ENCODE data around the gene TNS3.
A peak's percentile ranks its signal among the peaks of the same experiment; 100 is the strongest.
"Not testable (repeated sequence)": the region's sequence is repeated elsewhere in the genome, so short reads cannot be mapped to it uniquely, and the experiment has no call there.

Gene TNS3

GRCh38 chr7:47590215-47590614 lies 8.3 kb upstream of the TNS3 start:
- not testable (repeated sequence) for H3K4me1 ChIP-seq (ENCODE audit: control insufficient read depth, insufficient read depth, low read length); H3K36me3 ChIP-seq (ENCODE audit: control insufficient read depth in 2 of 2, insufficient read depth in 2 of 2, low read length in 2 of 2); H3K9me3 ChIP-seq (ENCODE audit: control insufficient read depth in 2 of 2, low read length in 2 of 2); H3K27ac ChIP-seq (ENCODE audit: low read length); H3K9ac ChIP-seq (ENCODE audit: low read length in 2 of 2); H3K27me3 ChIP-seq (ENCODE audit: control insufficient read depth in 1 of 2, insufficient read depth in 2 of 2, low read length in 2 of 2); H3K4me3 ChIP-seq (ENCODE audit: low read length in 2 of 2)

GRCh38 chr7:47588704-47589225 lies 6.9 kb upstream of the TNS3 start:
- Histone ChIP-seq H3K9me3 (ENCODE audit: control insufficient read depth in 2 of 2, low read length in 2 of 2) (no peaks in the 10 kb centered on the region), H3K4me3 (ENCODE audit: low read length in 2 of 2) (no peak overlapping the region), H3K36me3 (ENCODE audit: control insufficient read depth in 2 of 2, insufficient read depth in 2 of 2, low read length in 2 of 2) (no peaks in the 10 kb centered on the region), H3K27ac (ENCODE audit: low read length) (no peak overlapping the region), H3K4me1 (ENCODE audit: control insufficient read depth, insufficient read depth, low read length) (peaks cover 11% of the 10 kb centered on the region), H3K27me3 (ENCODE audit: control insufficient read depth in 1 of 2, insufficient read depth in 2 of 2, low read length in 2 of 2) (no peaks in the 10 kb centered on the region), H3K9ac (ENCODE audit: low read length in 2 of 2) (no peak overlapping the region)

GRCh38 chr7:47587976-47588375 lies 6.1 kb upstream of the TNS3 start:
- no peak overlapping the region for H3K4me3 ChIP-seq (ENCODE audit: low read length in 2 of 2)
- no peaks in the 10 kb centered on the region for H3K27me3 ChIP-seq (ENCODE audit: control insufficient read depth in 1 of 2, insufficient read depth in 2 of 2, low read length in 2 of 2)
- peaks cover 16% of the 10 kb centered on the region for H3K4me1 ChIP-seq (ENCODE audit: control insufficient read depth, insufficient read depth, low read length)
- H3K9me3 ChIP-seq (ENCODE audit: control insufficient read depth in 2 of 2, low read length in 2 of 2) = no peaks in the 10 kb centered on the region
- H3K27ac ChIP-seq (ENCODE audit: low read length) = no peak overlapping the region
- no peak overlapping the region for H3K9ac ChIP-seq (ENCODE audit: low read length in 2 of 2)
- no peaks in the 10 kb centered on the region for H3K36me3 ChIP-seq (ENCODE audit: control insufficient read depth in 2 of 2, insufficient read depth in 2 of 2, low read length in 2 of 2)

- no peaks in the 10 kb centered on the region for H3K36me3 ChIP-seq (ENCODE audit: control insufficient read depth in 2 of 2, insufficient read depth in 2 of 2, low read length in 2 of 2)
- H3K9me3 ChIP-seq (ENCODE audit: control insufficient read depth in 2 of 2, low read length in 2 of 2) = no peaks in the 10 kb centered on the region
- H3K4me3 ChIP-seq (ENCODE audit: low read length in 2 of 2) = no peak overlapping the region
- no peaks in the 10 kb centered on the region for H3K27me3 ChIP-seq (ENCODE audit: control insufficient read depth in 1 of 2, insufficient read depth in 2 of 2, low read length in 2 of 2)
- no peak overlapping the region for H3K27ac ChIP-seq (ENCODE audit: low read length)
- H3K4me1 ChIP-seq (ENCODE audit: control insufficient read depth, insufficient read depth, low read length) = peaks cover 20% of the 10 kb centered on the region
- H3K9ac ChIP-seq (ENCODE audit: low read length in 2 of 2) = no peak overlapping the region
Observed at GRCh38 chr7:47587351-47587750, 5.4 kb upstream of the TNS3 start.

- Histone ChIP-seq H3K9me3 (ENCODE audit: control insufficient read depth in 2 of 2, low read length in 2 of 2) (no peaks in the 10 kb centered on the region), H3K9ac (ENCODE audit: low read length in 2 of 2) (no peak overlapping the region), H3K36me3 (ENCODE audit: control insufficient read depth in 2 of 2, insufficient read depth in 2 of 2, low read length in 2 of 2) (no peaks in the 10 kb centered on the region), H3K4me1 (ENCODE audit: control insufficient read depth, insufficient read depth, low read length) (peaks cover 23% of the 10 kb centered on the region), H3K27me3 (ENCODE audit: control insufficient read depth in 1 of 2, insufficient read depth in 2 of 2, low read length in 2 of 2) (no peaks in the 10 kb centered on the region), H3K4me3 (ENCODE audit: low read length in 2 of 2) (no peak overlapping the region), H3K27ac (ENCODE audit: low read length) (no peak overlapping the region)
Observed at GRCh38 chr7:47586925-47587324, 5.0 kb upstream of the TNS3 start.

- not testable (repeated sequence) for H3K9ac ChIP-seq (ENCODE audit: low read length in 2 of 2); H3K9me3 ChIP-seq (ENCODE audit: control insufficient read depth in 2 of 2, low read length in 2 of 2); H3K27ac ChIP-seq (ENCODE audit: low read length); H3K27me3 ChIP-seq (ENCODE audit: control insufficient read depth in 1 of 2, insufficient read depth in 2 of 2, low read length in 2 of 2); H3K4me3 ChIP-seq (ENCODE audit: low read length in 2 of 2); H3K36me3 ChIP-seq (ENCODE audit: control insufficient read depth in 2 of 2, insufficient read depth in 2 of 2, low read length in 2 of 2)
- peaks cover 22% of the 10 kb centered on the region for H3K4me1 ChIP-seq (ENCODE audit: control insufficient read depth, insufficient read depth, low read length)
Observed at GRCh38 chr7:47586161-47586670, 4.3 kb upstream of the TNS3 start.

- no peak overlapping the region for H3K4me3 ChIP-seq (ENCODE audit: low read length in 2 of 2)
- H3K4me1 ChIP-seq (ENCODE audit: control insufficient read depth, insufficient read depth, low read length) = peaks cover 31% of the 10 kb centered on the region
- no peak overlapping the region for H3K27ac ChIP-seq (ENCODE audit: low read length)
- no peaks in the 10 kb centered on the region for H3K9me3 ChIP-seq (ENCODE audit: control insufficient read depth in 2 of 2, low read length in 2 of 2)
- H3K27me3 ChIP-seq (ENCODE audit: control insufficient read depth in 1 of 2, insufficient read depth in 2 of 2, low read length in 2 of 2) = no peaks in the 10 kb centered on the region
- no peaks in the 10 kb centered on the region for H3K36me3 ChIP-seq (ENCODE audit: control insufficient read depth in 2 of 2, insufficient read depth in 2 of 2, low read length in 2 of 2)
- H3K9ac ChIP-seq (ENCODE audit: low read length in 2 of 2) = no peak overlapping the region
Observed at GRCh38 chr7:47584536-47584895, 2.6 kb upstream of the TNS3 start.

- Histone ChIP-seq H3K27me3 (ENCODE audit: control insufficient read depth in 1 of 2, insufficient read depth in 2 of 2, low read length in 2 of 2) (no peaks in the 10 kb centered on the region), H3K4me1 (ENCODE audit: control insufficient read depth, insufficient read depth, low read length) (peaks cover 33% of the 10 kb centered on the region), H3K4me3 (ENCODE audit: low read length in 2 of 2) (no peak overlapping the region), H3K9me3 (ENCODE audit: control insufficient read depth in 2 of 2, low read length in 2 of 2) (no peaks in the 10 kb centered on the region), H3K36me3 (ENCODE audit: control insufficient read depth in 2 of 2, insufficient read depth in 2 of 2, low read length in 2 of 2) (no peaks in the 10 kb centered on the region), H3K27ac (ENCODE audit: low read length) (no peak overlapping the region), H3K9ac (ENCODE audit: low read length in 2 of 2) (no peak overlapping the region)
Observed at GRCh38 chr7:47583739-47584535, 2.0 kb upstream of the TNS3 start.

- no peak overlapping the region for H3K9ac ChIP-seq (ENCODE audit: low read length in 2 of 2)
- H3K4me3 ChIP-seq (ENCODE audit: low read length in 2 of 2) = peak overlapping the region in 1 of 2 donors; percentile 84
- H3K4me1 ChIP-seq (ENCODE audit: control insufficient read depth, insufficient read depth, low read length) = peaks cover 40% of the 10 kb centered on the region
- H3K27ac ChIP-seq (ENCODE audit: low read length) = no peak overlapping the region
- no peaks in the 10 kb centered on the region for H3K36me3 ChIP-seq (ENCODE audit: control insufficient read depth in 2 of 2, insufficient read depth in 2 of 2, low read length in 2 of 2)
- H3K27me3 ChIP-seq (ENCODE audit: control insufficient read depth in 1 of 2, insufficient read depth in 2 of 2, low read length in 2 of 2) = no peaks in the 10 kb centered on the region
- H3K9me3 ChIP-seq (ENCODE audit: control insufficient read depth in 2 of 2, low read length in 2 of 2) = no peaks in the 10 kb centered on the region
Observed at GRCh38 chr7:47582764-47583738, 1.1 kb upstream of the TNS3 start.

GRCh38 chr7:47581438-47581803 lies 490 bp downstream of the TNS3 start:
- H3K4me3 ChIP-seq (ENCODE audit: low read length in 2 of 2) = peak overlapping the region; percentile 55 to 84
- H3K36me3 ChIP-seq (ENCODE audit: control insufficient read depth in 2 of 2, insufficient read depth in 2 of 2, low read length in 2 of 2) = no peaks in the 10 kb centered on the region
- H3K4me1 ChIP-seq (ENCODE audit: control insufficient read depth, insufficient read depth, low read length) = peaks cover 53% of the 10 kb centered on the region
- H3K27me3 ChIP-seq (ENCODE audit: control insufficient read depth in 1 of 2, insufficient read depth in 2 of 2, low read length in 2 of 2) = no peaks in the 10 kb centered on the region
- no peak overlapping the region for H3K27ac ChIP-seq (ENCODE audit: low read length)
- no peaks in the 10 kb centered on the region for H3K9me3 ChIP-seq (ENCODE audit: control insufficient read depth in 2 of 2, low read length in 2 of 2)
- H3K9ac ChIP-seq (ENCODE audit: low read length in 2 of 2) = peak overlapping the region; percentile 51 to 57

Data from stomach smooth muscle (tissue), 2 donors.